ENCODE results near the gene GJA4.

GJA4 gene

DNA sequence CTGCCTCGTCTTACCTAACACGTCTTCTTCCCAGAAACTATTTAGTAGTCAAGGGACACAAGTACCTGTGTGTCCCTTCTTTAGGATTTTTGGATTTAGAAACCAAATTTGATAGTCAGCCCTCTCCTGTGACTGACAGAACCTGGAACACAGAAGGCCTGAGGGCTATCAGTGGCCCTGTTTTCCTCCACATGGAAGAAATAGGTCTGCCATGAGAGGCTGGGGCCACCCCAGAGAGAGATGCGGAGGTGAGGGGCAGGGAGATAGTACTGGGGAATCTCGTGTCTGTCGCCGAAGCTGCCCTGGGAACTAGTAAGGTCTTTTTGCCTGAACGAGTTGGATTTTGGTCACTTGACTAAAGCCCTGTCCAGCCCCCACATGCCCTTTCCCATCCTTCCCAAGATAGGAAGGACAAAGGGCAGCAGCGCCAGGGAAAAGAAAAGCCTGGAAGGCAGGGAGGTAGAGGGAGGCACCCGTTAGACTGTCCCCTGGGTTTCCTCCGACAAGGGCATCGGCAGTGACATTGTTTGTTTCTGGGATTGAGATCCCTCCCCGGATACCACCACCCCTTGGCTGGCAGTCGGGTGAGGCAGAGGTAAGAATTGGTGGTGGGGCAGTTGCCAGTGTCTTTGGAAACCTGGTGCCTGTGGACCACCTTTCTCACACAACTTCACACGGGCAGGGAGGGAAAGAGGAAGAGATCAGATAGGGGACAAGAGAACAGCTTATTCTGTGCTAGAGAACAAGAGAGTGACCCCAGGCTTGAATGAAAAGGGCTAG is 46.9 kb downstream of the GJA4 start:
- no peak for DNase-seq (ENCODE audit: low read depth)

DNA sequence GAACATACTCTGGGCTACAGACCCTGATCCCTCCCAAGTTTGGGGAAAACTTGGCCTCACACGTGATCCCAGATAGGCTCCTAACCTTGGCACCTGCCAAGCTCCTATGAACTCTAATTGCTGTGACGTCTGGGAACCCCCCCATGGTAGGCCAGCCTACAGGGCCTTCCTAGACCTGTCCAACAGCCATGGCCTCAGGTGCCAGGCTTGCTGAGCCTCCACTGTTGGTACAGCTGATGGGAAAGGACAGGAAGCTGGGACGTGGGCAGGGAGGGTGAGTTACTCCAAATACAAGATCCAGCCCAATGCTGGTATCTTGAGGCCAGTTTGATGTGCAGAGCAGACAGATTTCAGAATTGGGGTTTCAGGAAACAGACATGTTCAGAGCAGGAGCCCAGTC is 47.6 kb downstream of the GJA4 start:
- DNase-seq (ENCODE audit: low read depth), result no peak

DNA sequence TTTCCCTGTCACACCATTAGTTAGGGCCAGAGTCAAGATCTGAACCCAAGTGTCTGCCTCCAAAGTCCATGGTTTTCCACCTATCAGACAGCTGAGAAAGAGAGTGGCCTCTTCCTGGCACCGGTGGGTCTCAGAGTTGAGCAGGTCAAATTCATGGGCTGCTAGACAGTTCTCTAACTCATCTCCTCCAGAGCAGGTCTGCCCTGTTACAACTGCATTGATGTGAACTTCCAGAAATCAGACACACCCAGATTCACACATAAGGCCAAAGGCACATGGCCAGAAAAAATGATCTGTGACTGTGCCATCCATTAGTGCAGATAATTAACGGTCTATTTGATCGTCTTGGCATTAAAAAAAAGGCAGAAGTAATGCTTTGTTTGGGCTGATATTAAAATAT is 49.3 kb downstream of the GJA4 start:
- no peak for DNase-seq (ENCODE audit: low read depth)

DNA sequence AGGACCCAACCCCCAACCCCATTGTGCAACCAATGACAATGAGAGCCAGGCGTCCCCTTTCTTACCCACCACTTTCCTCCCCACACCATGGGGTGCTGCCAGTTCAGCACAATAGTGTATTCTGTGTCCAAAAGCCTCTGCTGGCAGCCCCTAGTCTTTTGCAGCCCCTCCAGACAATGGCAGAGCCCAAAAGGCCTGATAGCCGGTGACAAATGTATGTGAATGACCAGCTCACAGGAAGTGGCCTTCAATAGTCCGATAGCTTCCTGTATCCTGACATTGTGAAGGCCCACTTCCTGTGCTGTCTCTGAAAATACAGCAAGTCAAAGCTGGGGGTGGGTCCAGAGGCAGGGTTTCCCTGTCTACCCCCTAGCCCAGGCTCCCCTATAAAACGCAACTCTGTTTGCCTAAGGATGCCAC is 50.2 kb downstream of the GJA4 start:
- DNase-seq (ENCODE audit: low read depth), result no peak

DNA sequence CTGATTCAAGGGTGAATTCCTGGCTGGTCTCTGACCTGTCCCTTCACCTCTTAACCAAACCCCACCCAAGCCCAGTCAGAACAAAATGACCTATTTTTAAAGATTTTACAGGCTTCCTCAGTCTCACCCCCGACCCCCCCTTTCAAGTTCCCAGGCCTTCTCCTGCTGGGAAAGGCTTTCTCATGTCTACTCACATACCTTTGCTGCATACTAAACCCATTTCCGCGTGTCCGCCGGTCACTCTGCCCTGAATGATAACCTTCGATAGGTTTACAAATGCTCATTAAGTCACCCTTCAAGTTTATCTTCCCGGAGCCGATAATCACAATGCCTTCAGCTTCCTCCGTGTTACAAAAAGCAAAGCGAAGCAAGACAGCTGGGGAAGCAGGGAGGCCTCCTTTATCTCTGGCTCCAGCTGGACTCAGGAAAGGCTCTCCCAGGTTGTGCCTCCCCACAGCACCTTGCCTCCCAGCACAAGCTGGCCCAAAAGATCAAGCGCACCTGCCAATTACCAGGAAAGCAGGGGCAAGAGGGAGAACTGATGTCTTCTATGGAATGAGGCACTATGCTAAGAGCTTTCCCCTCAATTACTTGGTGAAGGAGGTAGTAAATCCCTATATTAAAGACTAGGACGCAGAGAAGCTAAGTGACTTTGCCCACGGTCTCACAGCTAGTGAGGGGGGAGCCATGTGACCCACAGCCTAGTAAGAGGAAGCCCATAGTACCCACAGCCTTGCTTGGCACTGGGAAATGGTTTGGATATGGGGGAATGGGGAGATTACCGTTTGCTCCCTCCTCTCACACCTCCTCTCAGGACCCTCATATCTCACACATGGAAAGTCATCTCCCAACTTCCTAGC is 50.8 kb downstream of the GJA4 start:
- no peak for DNase-seq (ENCODE audit: low read depth)

DNA sequence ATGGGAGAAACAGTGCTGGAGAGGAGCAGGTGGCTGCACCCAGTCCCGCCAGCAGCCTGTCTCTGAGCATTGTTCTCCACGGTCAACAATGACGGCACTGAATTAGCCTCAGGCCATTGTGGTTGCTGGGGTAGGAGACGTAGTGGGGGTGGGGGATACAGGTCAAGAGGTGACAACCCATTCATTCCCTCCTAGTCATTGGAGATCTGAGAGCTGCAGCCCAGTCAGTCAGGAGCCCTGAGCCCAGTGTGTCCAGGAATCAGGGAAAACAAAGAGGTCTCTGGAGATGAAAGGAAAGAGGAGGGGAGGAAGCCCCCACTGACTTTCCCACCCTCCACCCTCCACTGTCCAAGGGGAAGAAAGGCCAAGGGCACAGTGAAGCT is 51.4 kb downstream of the GJA4 start:
- no peak for DNase-seq (ENCODE audit: low read depth)

Measured in iris pigment epithelial cell (primary cell).